Measurements from ENCODE around the gene LNX1.

LNX1 gene

DNA sequence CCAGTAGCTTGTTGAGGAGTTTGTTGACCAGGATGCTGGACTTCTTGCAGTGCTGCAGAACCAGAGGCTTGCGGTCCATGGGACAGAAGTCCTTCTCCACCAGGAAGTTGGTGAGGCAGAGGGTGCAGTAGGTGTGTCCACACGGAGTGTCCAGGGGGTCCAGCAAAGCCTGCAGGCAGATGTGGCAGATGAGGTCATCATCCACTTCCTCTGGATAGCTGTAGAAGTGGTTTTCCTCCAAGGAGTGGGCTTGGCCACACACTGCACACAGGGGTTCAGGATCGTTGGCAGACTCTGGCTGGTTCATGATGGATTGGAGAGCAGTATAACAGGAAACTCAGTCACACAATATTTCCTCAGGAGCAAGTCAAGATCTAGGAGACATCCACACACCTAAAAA lies 17.6 kb downstream of the LNX1 start:
- DNase-seq (ENCODE audit: low read depth in 2 of 2): no peak

DNA sequence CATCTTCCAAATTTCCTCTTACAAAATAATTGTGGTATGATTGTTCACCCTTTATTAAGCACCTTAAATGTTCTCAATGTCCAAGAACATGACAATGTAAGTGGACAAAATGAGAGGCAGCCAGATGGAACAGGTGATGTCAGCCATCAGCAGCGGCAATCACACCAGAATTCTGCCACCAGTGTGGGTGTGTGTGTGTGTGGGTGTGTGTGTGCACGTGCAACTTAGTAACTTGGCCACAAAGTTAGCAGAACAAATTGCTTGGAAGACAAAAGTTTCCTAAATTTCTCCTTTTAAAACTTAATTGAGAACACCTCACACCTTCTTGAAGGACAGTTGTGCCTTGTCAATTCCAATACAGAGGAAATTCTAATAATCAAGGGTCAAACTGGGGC lies 18.7 kb downstream of the LNX1 start:
- DNase-seq (ENCODE audit: low read depth in 2 of 2): no peak

DNA sequence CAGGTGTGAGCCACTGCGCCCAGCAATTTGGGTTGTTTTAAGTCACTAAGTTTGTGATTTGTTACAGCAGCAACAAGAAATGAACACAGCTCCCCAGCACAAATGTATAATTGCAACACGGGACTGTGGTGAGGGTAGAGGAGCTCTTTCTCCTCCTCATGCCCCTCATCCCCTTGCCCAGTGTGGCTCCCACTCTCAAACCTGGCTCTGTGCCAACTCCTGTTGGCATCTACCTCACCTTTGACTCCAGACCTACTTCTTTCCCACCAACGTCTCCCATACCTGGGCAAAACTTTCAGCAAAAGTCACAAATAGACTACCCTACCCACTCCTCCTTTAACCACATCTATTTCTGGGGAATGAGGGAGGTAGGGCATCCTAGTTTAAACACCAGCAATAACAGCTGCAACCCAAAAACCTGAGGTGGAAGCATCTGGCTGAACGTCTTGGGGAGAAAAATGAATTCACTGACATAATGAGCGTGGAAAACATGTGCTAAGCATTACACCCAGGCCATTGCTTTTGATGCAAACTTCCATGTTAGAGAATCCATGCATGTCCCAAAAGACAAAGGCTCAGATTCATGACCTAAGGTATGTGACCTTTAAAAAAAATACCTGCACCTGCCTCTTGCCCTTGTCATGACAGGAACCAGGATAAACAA lies 19.2 kb downstream of the LNX1 start:
- DNase-seq (ENCODE audit: low read depth in 2 of 2): no peak

DNA sequence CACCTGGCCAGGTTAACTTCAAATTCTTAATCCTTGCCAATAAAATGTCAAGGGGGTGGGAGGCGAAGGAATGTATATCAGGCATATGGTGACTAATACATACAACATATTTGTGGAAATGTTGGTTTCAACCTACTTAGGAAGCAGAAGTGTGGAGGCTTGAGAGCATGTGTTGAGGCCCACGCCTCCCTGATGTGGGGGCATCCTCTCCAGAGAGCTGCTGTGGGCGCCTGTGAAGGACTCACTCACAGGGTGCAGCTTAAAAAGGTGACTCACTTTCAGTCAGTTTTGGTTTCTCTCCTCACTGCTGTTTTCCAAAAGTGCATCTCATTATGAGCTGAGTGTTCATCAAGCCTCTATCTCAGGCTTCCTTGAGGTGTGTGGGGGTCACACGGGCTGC lies 27.5 kb downstream of the LNX1 start:
- DNase-seq (ENCODE audit: low read depth in 2 of 2): peak; percentile 7 to 9

DNA sequence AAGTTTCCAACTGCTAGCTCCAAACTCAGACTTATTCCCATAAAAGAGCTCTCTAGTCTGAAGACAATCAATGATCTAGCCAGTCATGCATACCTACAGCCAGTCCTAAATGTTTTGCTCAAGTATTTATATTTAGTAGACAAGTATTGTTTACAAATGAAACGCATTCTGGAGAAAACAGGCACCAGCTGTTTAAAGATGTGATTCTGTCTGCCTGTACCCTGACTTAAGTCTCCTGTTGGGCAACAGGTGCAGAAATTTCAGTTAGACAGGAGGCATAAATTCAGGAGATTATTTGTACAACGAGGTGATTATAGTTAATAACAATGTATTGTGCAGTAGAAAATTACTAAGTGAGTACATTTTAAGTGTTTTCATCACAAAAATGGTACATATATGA lies 28.9 kb downstream of the LNX1 start:
- DNase-seq (ENCODE audit: low read depth in 2 of 2): no peak

DNA sequence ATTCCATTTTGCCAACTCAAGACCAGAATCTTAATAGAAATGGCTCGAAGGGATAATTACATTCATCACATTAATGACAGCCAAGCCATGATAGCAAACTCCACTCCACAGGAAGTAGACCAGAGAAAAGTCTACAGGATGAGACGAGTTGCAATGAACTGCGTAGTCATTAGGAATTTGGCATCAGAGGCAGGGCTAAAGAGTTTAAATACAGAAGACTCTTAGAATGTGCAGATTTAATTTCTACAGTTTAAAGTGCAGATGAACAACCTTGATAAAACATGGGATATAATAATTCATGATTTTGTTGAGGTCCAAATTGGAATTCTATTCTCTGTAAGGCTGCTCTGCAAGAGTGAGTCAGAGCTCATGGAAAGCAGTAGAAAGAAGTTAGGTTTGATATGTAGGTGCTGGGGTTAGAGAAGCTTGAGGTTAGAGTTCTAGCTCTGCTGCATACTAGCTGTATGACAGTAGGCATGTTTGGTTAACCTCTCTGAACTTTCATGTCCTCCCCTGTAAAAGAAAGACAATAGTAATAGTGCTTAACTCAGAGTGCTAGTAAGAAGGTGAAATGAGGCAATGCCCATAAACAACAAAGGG lies 32.2 kb downstream of the LNX1 start:
- no peak for DNase-seq (ENCODE audit: low read depth in 2 of 2)

DNA sequence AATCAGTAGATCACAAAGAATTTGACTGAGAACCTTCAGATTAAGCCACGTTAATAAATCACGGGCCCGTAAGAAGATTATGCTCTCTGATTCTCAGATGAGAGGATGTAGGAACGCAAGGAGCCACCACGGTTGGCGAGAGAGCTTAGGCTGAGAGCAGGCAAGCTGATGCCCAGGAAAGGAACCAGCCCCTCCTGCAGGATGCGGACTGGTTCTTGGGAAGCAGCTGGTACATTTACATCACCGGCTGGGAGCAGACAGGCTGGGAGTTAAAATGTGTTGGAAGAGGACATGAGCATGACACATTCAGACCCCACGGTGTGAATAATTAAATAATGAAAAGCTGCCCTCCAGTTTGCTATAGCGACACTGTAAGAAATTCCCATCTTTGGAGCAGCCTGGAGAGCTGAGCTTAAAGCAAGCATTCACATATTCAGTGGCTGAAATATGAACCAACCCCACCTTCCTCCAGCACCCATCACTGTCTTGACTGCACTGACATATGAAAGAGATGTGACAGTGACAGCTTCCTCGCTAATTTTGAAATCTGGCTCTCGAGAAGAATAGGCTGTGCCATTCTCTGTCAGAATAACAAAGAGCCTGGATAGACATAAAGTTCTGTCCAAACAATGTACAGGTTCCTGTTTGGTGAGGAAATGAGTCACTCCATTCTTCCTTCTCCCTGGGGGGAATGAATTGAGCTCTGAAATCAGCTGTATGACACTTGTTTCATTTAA lies 33.1 kb downstream of the LNX1 start:
- no peak for DNase-seq (ENCODE audit: low read depth in 2 of 2)

DNA sequence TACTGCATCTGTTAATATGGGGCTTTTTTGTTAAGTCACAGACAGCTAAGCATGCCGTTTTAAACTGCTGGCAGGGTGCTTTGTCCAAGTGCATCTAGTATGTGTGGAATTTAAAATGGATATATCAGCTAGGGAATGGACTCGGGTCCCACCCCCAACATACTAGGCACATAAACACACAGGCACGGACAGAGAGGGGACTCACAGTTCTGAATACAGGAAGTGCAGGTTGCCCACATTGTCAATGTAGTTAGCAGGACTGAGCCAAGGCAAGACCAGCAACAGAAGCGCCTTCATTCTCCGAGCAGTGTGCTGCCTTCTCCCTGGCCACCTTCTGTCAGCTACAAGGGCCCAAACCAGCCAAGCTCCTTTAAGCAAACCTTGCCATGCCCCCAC lies 33.6 kb downstream of the LNX1 start:
- DNase-seq (ENCODE audit: low read depth in 2 of 2): no peak

DNA sequence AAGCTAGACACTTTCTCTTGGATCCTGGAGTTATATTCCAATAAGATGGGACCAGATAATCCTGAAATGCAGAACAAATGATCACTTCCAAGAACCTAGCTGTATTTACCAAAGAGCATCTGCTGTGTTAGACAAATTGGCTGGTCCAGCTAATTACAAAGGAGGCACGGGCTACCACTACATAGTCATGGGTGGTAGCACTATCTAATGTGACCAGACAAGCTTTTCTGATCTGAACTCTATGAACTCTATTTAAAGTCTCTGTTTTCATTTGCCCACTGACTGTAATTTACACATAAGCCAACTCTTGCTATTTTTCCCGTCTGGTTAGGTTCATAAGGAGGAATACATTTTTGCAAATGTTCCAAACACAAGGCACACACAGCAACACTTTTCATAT lies 34.6 kb downstream of the LNX1 start:
- no peak for DNase-seq (ENCODE audit: low read depth in 2 of 2)

DNA sequence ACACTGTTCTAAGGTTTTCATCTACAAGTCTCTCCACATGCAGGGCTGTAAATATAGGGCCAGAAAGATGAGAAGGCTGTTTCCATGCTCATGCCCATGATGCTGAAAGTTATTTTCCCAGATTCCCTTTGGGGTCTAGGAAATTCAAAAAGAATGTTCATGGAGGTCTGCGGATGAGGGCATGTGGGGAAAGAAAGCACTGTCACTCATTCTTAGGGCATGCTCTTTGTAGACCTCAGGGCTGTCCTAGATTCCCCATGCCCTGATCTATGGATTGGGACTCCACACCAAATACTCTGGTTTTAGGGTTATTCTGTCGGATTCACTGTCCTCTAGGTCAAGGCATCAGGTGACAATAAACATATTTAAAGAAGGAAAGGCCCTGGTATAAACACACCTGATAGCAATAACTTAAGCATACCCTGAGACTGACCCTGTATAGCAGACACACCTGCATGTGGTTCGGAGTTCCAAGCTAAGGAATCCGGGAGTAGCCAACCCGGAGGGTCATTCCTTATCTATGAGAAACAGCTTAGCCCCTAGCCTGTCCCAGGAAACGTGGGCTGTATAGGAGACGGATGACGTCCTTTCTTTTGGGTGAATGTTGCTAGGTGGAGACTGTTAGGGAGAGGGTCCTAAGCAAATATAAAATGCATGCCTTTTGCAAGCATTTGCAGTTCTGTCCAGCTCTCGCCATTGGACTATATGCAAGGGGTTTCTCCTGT lies 37.6 kb downstream of the LNX1 start:
- DNase-seq (ENCODE audit: low read depth in 2 of 2): no peak

DNA sequence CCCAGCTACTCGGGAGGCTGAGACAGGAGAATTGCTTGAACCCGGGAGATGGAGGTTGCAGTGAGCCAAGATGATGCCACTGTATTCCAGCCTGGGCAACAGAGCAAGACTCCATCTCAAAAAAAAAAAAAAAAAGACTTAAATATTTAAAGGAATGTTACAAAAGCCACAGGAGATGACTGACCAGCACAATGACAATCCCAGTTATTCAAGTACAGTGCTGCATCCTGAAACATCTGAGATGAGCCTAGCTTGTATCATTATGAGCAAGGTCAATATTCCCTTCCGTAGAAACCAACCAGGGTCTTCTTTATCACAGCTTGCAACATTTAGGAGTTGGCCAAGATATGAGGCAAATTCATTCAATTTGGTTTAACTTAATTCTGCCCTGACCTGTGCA lies 38.6 kb downstream of the LNX1 start:
- no peak for DNase-seq (ENCODE audit: low read depth in 2 of 2)

DNA sequence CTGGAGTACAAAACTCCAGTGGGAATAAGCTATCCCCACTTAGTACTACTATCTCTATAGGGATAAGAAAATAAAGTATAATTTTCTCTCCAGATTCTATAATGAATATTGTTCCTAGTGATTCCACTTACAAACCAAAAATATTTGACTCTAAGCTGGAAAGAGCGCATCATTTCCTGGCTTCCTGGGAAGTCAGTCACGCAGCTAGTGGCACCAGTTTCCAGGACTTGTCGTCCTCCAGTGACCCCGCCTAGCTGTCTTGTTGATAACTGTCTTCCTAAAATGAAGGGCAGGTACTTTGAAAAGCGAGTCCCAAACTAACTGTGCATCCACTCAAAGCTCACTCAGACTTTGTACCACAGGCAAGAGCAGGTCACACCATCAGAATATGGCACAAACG lies 39.3 kb downstream of the LNX1 start:
- no peak for DNase-seq (ENCODE audit: low read depth in 2 of 2)

DNA sequence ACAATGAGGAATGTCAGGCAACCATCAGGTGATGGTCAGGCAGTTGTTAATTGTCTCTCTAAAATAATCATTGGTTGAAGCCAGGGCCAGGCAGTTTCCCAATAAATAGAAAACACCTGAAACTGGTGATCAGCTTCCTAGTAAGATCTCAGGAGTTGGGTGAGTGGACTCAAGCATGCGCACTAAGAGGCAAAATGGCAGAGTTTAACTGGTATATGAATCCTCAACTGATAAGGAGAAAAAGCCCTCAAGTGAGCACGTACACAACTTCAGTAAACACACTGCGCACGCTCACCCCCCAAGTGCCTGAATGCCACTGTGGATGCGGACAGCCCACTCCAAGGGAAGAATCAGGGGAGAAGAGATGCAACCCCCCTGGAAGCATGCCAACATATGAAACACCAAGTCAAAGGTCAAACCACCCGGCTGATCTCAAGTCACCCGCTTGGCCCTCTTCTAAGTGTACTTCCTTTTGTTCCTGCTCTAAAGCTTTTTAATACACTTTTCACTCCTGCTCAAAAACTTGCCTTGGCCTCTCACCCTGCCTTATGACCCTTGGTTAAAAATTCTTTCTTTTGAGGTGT lies 39.9 kb downstream of the LNX1 start:
- no peak for DNase-seq (ENCODE audit: low read depth in 2 of 2)

DNA sequence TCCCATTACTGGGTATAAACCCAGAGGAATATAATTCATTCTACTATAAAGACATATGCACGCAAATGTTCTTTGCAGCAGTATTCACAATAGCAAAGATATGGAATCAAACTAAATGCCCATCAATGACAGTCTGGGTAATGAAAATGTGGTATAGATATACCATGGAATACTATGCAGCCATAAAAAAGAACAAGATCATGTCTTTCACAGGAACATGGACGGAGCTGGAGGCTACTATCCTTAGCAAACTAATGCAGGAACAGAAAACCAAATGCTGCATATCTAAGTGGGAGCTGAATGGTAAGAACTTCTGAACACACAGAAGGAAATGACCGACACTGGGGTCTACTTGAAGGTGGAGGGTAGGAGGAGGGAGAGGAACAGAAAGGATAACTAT lies 42.6 kb downstream of the LNX1 start:
- DNase-seq (ENCODE audit: low read depth in 2 of 2): no peak

DNA sequence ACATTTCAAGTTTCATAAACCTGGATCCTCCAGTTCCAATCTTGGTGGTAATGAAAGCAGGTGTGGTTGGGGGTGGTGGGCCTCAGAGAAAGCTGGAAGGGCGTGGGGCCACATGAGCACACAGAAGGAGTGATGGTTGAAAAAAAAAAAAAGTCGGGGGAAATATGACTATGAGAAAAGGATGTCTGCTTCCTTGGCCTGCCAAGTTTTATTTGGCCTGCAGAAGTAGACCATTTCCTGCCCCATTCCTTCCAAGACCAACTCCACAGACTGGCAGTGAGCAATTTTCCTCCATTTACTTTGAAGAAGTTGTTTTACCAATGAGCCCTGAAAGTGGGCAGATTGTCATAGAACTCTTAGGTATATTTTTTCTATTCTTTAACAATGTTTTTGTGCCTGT lies 43.3 kb downstream of the LNX1 start:
- DNase-seq (ENCODE audit: low read depth in 2 of 2): no peak

DNA sequence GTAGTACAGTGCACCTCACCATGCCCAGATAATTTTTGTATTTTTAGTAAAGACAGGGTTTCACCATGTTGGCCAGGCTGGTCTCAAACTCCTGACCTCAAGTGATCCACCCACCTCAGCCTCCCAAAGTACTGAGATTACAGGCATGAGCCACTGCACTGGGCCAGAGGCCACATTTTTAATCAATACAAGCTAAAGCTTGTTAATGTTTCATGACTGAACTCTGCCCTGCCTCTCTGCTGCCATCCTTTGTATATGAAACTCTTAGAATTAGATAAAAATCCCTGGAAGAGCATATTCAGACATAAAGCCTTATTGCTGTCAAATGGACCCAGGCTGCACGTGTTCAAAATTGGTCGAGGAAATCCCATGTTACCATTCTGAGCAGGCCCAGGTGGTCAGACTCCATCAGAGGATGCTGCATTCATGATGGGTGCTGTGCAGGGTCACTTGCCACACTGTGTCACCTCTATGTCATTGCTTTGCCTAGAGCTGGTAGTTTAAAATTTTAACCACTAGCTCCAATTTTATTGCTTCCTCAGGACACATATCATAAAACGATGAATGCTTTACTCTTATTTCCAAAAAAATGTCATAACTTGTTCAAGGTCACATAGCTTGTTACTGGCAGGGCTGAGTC lies 45.2 kb downstream of the LNX1 start:
- DNase-seq (ENCODE audit: low read depth in 2 of 2): no peak

DNA sequence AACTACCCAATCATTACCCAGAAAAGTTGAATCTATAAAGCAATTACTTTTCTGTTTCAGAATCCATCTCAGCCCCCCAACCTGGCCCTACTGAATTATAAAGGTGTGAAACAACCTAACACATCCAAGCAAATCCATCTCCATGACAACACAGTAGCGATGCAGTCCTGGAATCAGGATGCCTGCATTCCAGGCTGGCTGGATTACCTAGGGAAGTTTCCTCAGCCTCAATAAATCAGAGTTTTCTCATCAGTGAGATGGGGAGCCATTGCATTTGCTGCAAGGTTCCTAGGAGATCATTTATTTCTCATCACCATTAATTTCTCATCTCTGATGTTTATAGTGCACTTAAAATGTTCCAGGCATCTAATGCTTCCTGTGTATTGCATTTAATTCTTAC lies 46.0 kb downstream of the LNX1 start:
- DNase-seq (ENCODE audit: low read depth in 2 of 2): no peak

DNA sequence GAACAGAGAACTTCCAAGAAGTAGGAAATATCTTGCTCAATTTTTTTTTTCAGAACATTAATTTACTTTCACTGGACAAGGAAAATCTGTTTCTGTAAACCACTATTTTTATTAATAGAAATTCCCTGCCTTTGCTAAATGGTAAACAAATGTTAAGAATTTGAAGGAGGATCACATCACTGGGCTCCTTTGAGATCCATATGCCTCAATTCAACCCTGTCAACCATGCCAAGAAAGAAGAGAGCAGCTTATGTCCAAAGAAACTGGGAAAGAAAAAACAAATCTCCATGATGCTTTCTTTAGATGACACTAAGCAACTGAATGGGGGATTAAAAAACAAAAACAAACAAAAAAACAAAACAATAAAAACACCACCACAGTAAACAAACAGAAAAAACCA lies 47.7 kb downstream of the LNX1 start:
- DNase-seq (ENCODE audit: low read depth in 2 of 2): no peak

DNA sequence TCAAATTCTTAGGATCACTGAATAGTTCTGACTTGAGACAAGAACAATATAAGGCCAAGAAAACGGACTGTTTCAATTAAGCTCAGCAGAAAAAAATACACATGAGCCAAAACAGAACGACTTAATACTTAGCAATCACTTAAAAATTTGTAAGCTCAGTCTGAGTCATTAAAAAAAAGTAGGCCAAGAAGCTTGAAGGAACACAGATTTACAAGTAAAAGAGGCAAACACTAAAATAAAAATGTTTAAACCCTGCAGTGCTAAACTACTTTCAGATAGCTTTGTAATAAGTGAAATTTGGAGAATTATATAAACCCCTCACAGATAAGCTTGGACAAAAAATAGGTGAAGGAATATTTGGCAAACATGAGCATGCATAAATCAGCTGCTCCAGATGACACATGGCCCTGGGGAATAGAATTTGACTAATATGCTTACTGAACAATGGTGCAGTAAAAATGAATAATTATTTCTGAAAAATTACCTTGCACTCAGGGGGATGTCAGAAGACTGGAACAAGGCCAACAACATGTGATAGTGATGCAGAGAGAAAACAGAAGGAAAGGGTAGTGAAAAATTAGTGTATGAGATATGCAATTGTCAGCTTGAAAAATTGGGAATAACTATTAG lies 49.6 kb downstream of the LNX1 start:
- no peak for DNase-seq (ENCODE audit: low read depth in 2 of 2)

DNA sequence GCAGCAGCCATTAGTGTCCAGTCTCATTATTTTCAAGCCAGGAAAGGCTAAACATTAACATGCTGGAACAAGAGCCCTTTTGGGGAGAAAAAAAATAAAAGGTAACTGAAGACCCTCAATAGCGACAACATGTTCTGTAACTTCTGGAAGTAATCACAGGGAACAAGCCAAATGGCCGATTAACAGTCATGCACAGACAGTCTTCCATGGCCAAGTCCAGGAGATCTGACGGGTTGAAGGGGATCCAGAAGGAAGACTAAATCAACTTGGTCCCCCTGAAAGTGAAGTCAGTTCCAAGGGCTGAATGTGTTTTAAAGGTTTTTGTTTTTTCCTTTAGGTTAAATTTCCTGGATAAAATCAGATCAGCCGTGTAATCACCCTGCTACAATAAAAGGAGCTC lies 52.5 kb downstream of the LNX1 start:
- DNase-seq (ENCODE audit: low read depth in 2 of 2): no peak

DNA sequence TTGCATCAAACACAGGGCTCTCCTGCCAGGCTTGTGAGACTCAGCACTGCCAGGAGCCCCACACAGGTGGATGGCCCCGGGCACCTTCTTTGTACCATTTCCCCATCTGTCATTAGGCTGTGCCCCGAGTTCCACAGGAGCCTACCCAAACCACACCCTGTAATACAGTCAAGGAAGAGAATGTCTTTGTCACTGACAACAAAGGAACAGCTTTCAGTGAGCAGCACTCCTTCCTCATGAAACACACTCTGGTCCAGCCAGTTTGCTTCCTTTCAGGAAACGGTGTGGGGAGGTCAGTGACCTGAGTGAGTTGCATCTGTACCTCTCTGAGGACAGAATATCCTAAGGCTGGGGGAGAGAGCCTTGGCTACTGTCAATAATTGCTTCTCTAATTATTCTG lies 53.7 kb downstream of the LNX1 start:
- DNase-seq (ENCODE audit: low read depth in 2 of 2): no peak
